Neural cell (in vitro differentiated cells): ENCODE measurements around the gene DCC. TPM values are rescaled to one million over a fixed set of nuclear protein-coding genes. Genes with fewer than 3 reads are reported as not detected.

Experiments used
- H2AFZ ChIP-seq: fragments of 200-600, 300-800 bp; sonication (generic), shearing (Covaris generic); 2 replicates; pipeline ENCODE4 v1.6.0; 2014; ENCODE audit warnings: low read depth, mild to moderate bottlenecking, antibody characterized with exemption, low read length, moderate library complexity
- H3F3A ChIP-seq: fragments of 200-600 bp; shearing (Covaris generic); 2 replicates; pipeline ENCODE4 v1.6.1; 2016; ENCODE audit warnings: mild to moderate bottlenecking, moderate library complexity, mixed read lengths, antibody characterized with exemption, low read length; ENCODE audit not compliant: insufficient read depth, poor library complexity, severe bottlenecking
- H3K27ac ChIP-seq: fragments of 200-600, 300-800 bp; sonication (generic), shearing (Covaris generic); 2 replicates; pipeline ENCODE4 v1.5.1; 2014; ENCODE audit warnings: mild to moderate bottlenecking, low read length, moderate library complexity
- H3K27me3 ChIP-seq: fragments of 300-800, 200-600 bp; sonication (generic), shearing (Covaris generic); 2 replicates; pipeline ENCODE4 v1.6.0; 2014; ENCODE audit warnings: mild to moderate bottlenecking, low read depth, low read length, moderate library complexity; ENCODE audit not compliant: insufficient read depth
- H3K36me3 ChIP-seq: fragments of 300-800, 200-600 bp; sonication (generic), shearing (Covaris generic); 2 replicates; pipeline ENCODE4 v1.5.1; 2014; ENCODE audit warnings: mild to moderate bottlenecking, antibody characterized with exemption, low read length, moderate library complexity; ENCODE audit not compliant: insufficient read depth
- H3K4me2 ChIP-seq: fragments of 300-800, 200-600 bp; sonication (generic), shearing (Covaris generic); 2 replicates; pipeline ENCODE4 v1.6.0; 2014; ENCODE audit warnings: mild to moderate bottlenecking, low read length
- H3K4me3 ChIP-seq: fragments of 300-800, 200-600 bp; sonication (generic), shearing (Covaris generic); 2 replicates; pipeline ENCODE4 v1.5.1; 2014; ENCODE audit warnings: mild to moderate bottlenecking, low read length, moderate library complexity
- H3K79me2 ChIP-seq: fragments of 200-600 bp; shearing (Covaris generic); replicated peaks from 2 replicates; pipeline ENCODE4 v1.6.0; 2014; ENCODE audit warnings: mild to moderate bottlenecking, low read length, moderate library complexity; ENCODE audit not compliant: insufficient read depth
- H3K9ac ChIP-seq: fragments of 300-800, 200-600 bp; sonication (generic), shearing (Covaris generic); 2 replicates; pipeline ENCODE4 v1.6.1; 2016; ENCODE audit warnings: mild to moderate bottlenecking, low read length, mixed read lengths
- H3K9me2 ChIP-seq: fragments of 200-600 bp; shearing (Covaris generic); 2 replicates; pipeline ENCODE4 v1.6.1; 2016; ENCODE audit warnings: mild to moderate bottlenecking, low read length, mixed read lengths; ENCODE audit not compliant: insufficient read depth
- H3K9me3 ChIP-seq: fragments of 200-600, 300-800 bp; sonication (generic), shearing (Covaris generic); 2 replicates; pipeline ENCODE4 v1.6.1; 2016; ENCODE audit warnings: mild to moderate bottlenecking, mixed run types, low read length, moderate library complexity, mixed read lengths
- H4K20me1 ChIP-seq: fragments of 200-600 bp; shearing (Covaris generic); 2 replicates; pipeline ENCODE4 v1.6.1; 2016; ENCODE audit warnings: mild to moderate bottlenecking, mixed run types; ENCODE audit not compliant: insufficient read depth
- CTCF ChIP-seq: fragments of 450-650 bp; IDR thresholded peaks from 2 replicates; pipeline ENCODE4 v1.5.1; 2014; ENCODE audit warnings: antibody characterized with exemption, mild to moderate bottlenecking, moderate library complexity; ENCODE audit not compliant: poor library complexity, severe bottlenecking
- EP300 ChIP-seq: fragments of 450-650 bp; conservative IDR thresholded peaks from 2 replicates; pipeline ENCODE4 v1.6.1; 2014; ENCODE audit warnings: antibody characterized with exemption, mild to moderate bottlenecking, moderate library complexity; ENCODE audit not compliant: poor library complexity, severe bottlenecking
- EZH2 ChIP-seq: fragments of 200-600, 300-800 bp; shearing (Covaris generic), sonication (generic); IDR thresholded peaks from 2 replicates; pipeline ENCODE4 v1.6.1; 2014; ENCODE audit warnings: antibody characterized with exemption, low read length, borderline replicate concordance, mild to moderate bottlenecking; ENCODE audit not compliant: insufficient read depth, poor library complexity, severe bottlenecking
- MXI1 ChIP-seq: fragments of 450-650 bp; conservative IDR thresholded peaks from 2 replicates; pipeline ENCODE4 v1.6.1; 2014; ENCODE audit warnings: antibody characterized with exemption, mild to moderate bottlenecking; ENCODE audit not compliant: poor library complexity, severe bottlenecking
- POLR2AphosphoS5 ChIP-seq: IDR thresholded peaks from 2 replicates; pipeline ENCODE4 v1.6.1; 2012
- RAD21 ChIP-seq: fragments of 450-650 bp; conservative IDR thresholded peaks from 2 replicates; pipeline ENCODE4 v1.6.1; 2014; ENCODE audit warnings: antibody characterized with exemption, mild to moderate bottlenecking, moderate library complexity
- REST ChIP-seq: IDR thresholded peaks from 2 replicates; pipeline ENCODE4 v1.6.1; 2012; ENCODE audit warnings: borderline replicate concordance
- SMC3 ChIP-seq: fragments of 450-650 bp; conservative IDR thresholded peaks from 2 replicates; pipeline ENCODE4 v1.6.1; 2014; ENCODE audit warnings: antibody characterized with exemption, mild to moderate bottlenecking, moderate library complexity; ENCODE audit not compliant: poor library complexity
- TAF1 ChIP-seq: IDR thresholded peaks from 2 replicates; pipeline ENCODE4 v1.6.1; 2012; ENCODE audit warnings: low read depth
- polyA plus RNA-seq: library from polyadenylated mRNA; depleted of rRNA; stranded (reverse); fragments of >200 nt; gene quantifications from 2 replicates; pipeline ENCODE4 v1.2.3, GENCODE V29; 2014

The DCC gene
- polyA plus RNA-seq, 1 donor from 2014 or later = 40.7 TPM

GRCh38 chr18:52700116-52700515 is 360.1 kb downstream of the DCC start:
- no peaks in the 10 kb centered on the region for H3K9me3 ChIP-seq
- no peaks in the 10 kb centered on the region for H3F3A ChIP-seq

GRCh38 chr18:52700816-52701215 is 360.8 kb downstream of the DCC start:
- no peaks in the 10 kb centered on the region for H3K27me3 ChIP-seq
- H3K9me3 ChIP-seq = no peaks in the 10 kb centered on the region
- no peak overlapping the region for H3K4me3 ChIP-seq
- H3K9ac ChIP-seq = no peak overlapping the region
- H4K20me1 ChIP-seq = no peaks in the 10 kb centered on the region
- no peak overlapping the region for H3K4me2 ChIP-seq
- H3K36me3 ChIP-seq = no peaks in the 10 kb centered on the region
- no peaks in the 10 kb centered on the region for H3F3A ChIP-seq
- no peak overlapping the region for H2AFZ ChIP-seq
- no peaks in the 10 kb centered on the region for H3K79me2 ChIP-seq
- H3K9me2 ChIP-seq = no peaks in the 10 kb centered on the region
- no peak overlapping the region for H3K27ac ChIP-seq
- TF ChIP-seq RAD21 (no peak), SMC3 (no peak), TAF1 (no peak), EZH2 (no peak), CTCF (no peak), EP300 (no peak), POLR2AphosphoS5 (no peak)

More at GRCh38 chr18:52700116-52700515, 360.1 kb downstream of the DCC start:
- H2AFZ ChIP-seq = no peak overlapping the region
- no peaks in the 10 kb centered on the region for H3K27me3 ChIP-seq
- TF ChIP-seq EZH2 (no peak), SMC3 (no peak), CTCF (no peak), MXI1 (no peak), TAF1 (no peak), POLR2AphosphoS5 (no peak), RAD21 (no peak), EP300 (no peak), REST (no peak)
- H3K9me2 ChIP-seq = no peaks in the 10 kb centered on the region
- no peak overlapping the region for H3K9ac ChIP-seq
- H3K79me2 ChIP-seq = no peaks in the 10 kb centered on the region
- H3K36me3 ChIP-seq = no peaks in the 10 kb centered on the region
- H3K4me2 ChIP-seq = no peak overlapping the region
- no peak overlapping the region for H3K27ac ChIP-seq
- H4K20me1 ChIP-seq = no peaks in the 10 kb centered on the region
- no peak overlapping the region for H3K4me3 ChIP-seq
